H9 (cell line): ENCODE results near the gene NUP133. TPM values are rescaled to one million over a fixed set of nuclear protein-coding genes. Genes with fewer than 3 reads are reported as not detected.

Experiments
- DNase-seq: peaks from one replicate; pipeline ENCODE4 v3.0.0-alpha.2; 2017
- H2AFZ ChIP-seq: one replicate; pipeline ENCODE4 v1.6.1; 2013; ENCODE audit warnings: mild to moderate bottlenecking, low read length, control low read depth, moderate library complexity
- H2AK5ac ChIP-seq: 2 replicates; pipeline ENCODE4 v1.6.1; 2013; ENCODE audit warnings: low read length, control low read depth, mixed read lengths; ENCODE audit not compliant: insufficient read length
- H2BK120ac ChIP-seq: one replicate; pipeline ENCODE4 v1.6.1; 2013; ENCODE audit warnings: low read depth, mild to moderate bottlenecking, low read length, control low read depth, inconsistent platforms; ENCODE audit not compliant: poor library complexity, severe bottlenecking
- H2BK12ac ChIP-seq: 2 replicates; pipeline ENCODE4 v1.6.1; 2013; ENCODE audit warnings: low read length, control low read depth, mixed read lengths, low read depth; ENCODE audit not compliant: insufficient read length
- H2BK15ac ChIP-seq: 2 replicates; pipeline ENCODE4 v1.6.1; 2013; ENCODE audit warnings: low read depth, low read length, control low read depth
- H2BK20ac ChIP-seq: one replicate; pipeline ENCODE4 v1.6.1; 2013; ENCODE audit warnings: low read depth, mild to moderate bottlenecking, low read length, control low read depth, inconsistent platforms; ENCODE audit not compliant: poor library complexity, severe bottlenecking
- H2BK5ac ChIP-seq: 2 replicates; pipeline ENCODE4 v1.6.1; 2013; ENCODE audit warnings: low read length, control low read depth, mixed read lengths; ENCODE audit not compliant: insufficient read length
- H3K14ac ChIP-seq: 2 replicates; pipeline ENCODE4 v1.6.1; 2013; ENCODE audit warnings: low read length, control low read depth; ENCODE audit not compliant: insufficient read depth
- H3K18ac ChIP-seq: 2 replicates; pipeline ENCODE4 v1.6.1; 2013; ENCODE audit warnings: low read depth, mild to moderate bottlenecking, mixed read lengths, low read length, control low read depth; ENCODE audit not compliant: insufficient read length
- H3K23ac ChIP-seq: 2 replicates; pipeline ENCODE4 v1.6.1; 2013; ENCODE audit warnings: low read length, control low read depth, mixed read lengths, low read depth; ENCODE audit not compliant: insufficient read length
- H3K23me2 ChIP-seq: 2 replicates; pipeline ENCODE4 v1.6.1; 2013; ENCODE audit warnings: low read depth, mild to moderate bottlenecking, mixed read lengths, low read length, control low read depth; ENCODE audit not compliant: insufficient read length, poor library complexity, severe bottlenecking
- H3K27ac ChIP-seq: 2 replicates; pipeline ENCODE4 v1.5.1; 2013; ENCODE audit warnings: low read length, control low read depth, mixed read lengths, low read depth; ENCODE audit not compliant: insufficient read length
- H3K27me3 ChIP-seq: 2 replicates; pipeline ENCODE4 v1.6.1; 2013; ENCODE audit warnings: low read length, control low read depth, inconsistent platforms; ENCODE audit not compliant: insufficient read depth
- H3K4ac ChIP-seq: 2 replicates; pipeline ENCODE4 v1.6.1; 2013; ENCODE audit warnings: low read depth, mild to moderate bottlenecking, control low read depth, inconsistent platforms, low read length, moderate library complexity
- H3K4me1 ChIP-seq: 2 replicates; pipeline ENCODE4 v1.6.1; 2013; ENCODE audit warnings: low read length, control low read depth, inconsistent platforms; ENCODE audit not compliant: insufficient read depth
- H3K4me2 ChIP-seq: 2 replicates; pipeline ENCODE4 v1.6.1; 2013; ENCODE audit warnings: low read length, control low read depth, mixed read lengths; ENCODE audit not compliant: insufficient read length, insufficient read depth
- H3K56ac ChIP-seq: 2 replicates; pipeline ENCODE4 v1.6.1; 2013; ENCODE audit warnings: low read depth, mild to moderate bottlenecking, mixed read lengths, low read length, control low read depth; ENCODE audit not compliant: insufficient read length
- H3K79me1 ChIP-seq: 2 replicates; pipeline ENCODE4 v1.6.1; 2013; ENCODE audit warnings: low read depth, mild to moderate bottlenecking, moderate library complexity, low read length, control low read depth, inconsistent platforms; ENCODE audit not compliant: insufficient read depth, poor library complexity, severe bottlenecking
- H3K79me2 ChIP-seq: 2 replicates; pipeline ENCODE4 v1.6.1; 2013; ENCODE audit warnings: low read length, control low read depth, inconsistent platforms; ENCODE audit not compliant: insufficient read depth
- H3K9ac ChIP-seq: 2 replicates; pipeline ENCODE4 v1.6.1; 2013; ENCODE audit warnings: low read length, control low read depth, mixed read lengths; ENCODE audit not compliant: insufficient read length; ENCODE audit errors: extremely low read depth
- H3K9me3 ChIP-seq: one replicate; pipeline ENCODE4 v1.6.1; 2013; ENCODE audit warnings: low read depth, low read length, inconsistent platforms; ENCODE audit not compliant: control insufficient read depth
- H3T11ph ChIP-seq: one replicate; pipeline ENCODE4 v1.6.1; 2013; ENCODE audit warnings: mild to moderate bottlenecking, low read length, control low read depth, inconsistent platforms
- H4K20me1 ChIP-seq: one replicate; pipeline ENCODE4 v1.6.1; 2013; ENCODE audit not compliant: control insufficient read depth, insufficient read length, insufficient read depth
- H4K5ac ChIP-seq: 2 replicates; pipeline ENCODE4 v1.6.1; 2013; ENCODE audit warnings: low read depth, mild to moderate bottlenecking, mixed read lengths, low read length, control low read depth; ENCODE audit not compliant: insufficient read length
- H4K8ac ChIP-seq: replicated peaks from 2 replicates; pipeline ENCODE4 v1.6.1; 2013; ENCODE audit warnings: low read length, control low read depth, mixed read lengths, low read depth; ENCODE audit not compliant: insufficient read length
- H4K91ac ChIP-seq: 2 replicates; pipeline ENCODE4 v1.6.1; 2013; ENCODE audit warnings: low read depth, mild to moderate bottlenecking, moderate library complexity, mixed read lengths, low read length, control low read depth; ENCODE audit not compliant: insufficient read length
- H3K27ac Mint-ChIP-seq, 3 experiments: 2 replicates in 2 of 3; 3 replicates in 1 of 3; pipeline ENCODE4 v1.8.0; 2020 to 2021; ENCODE audit warnings: mixed read lengths in 3 of 3, mild to moderate bottlenecking in 1 of 3, moderate library complexity in 1 of 3
- H3K27me3 Mint-ChIP-seq: 2 replicates; pipeline ENCODE4 v1.8.0; 2021; ENCODE audit warnings: low read depth, mild to moderate bottlenecking, moderate library complexity, mixed read lengths
- H3K36me3 Mint-ChIP-seq, 3 experiments: 2 replicates in 2 of 3; 3 replicates in 1 of 3; pipeline ENCODE4 v1.8.0; 2020 to 2021; ENCODE audit warnings: low read depth in 3 of 3, mixed read lengths in 3 of 3; ENCODE audit not compliant: insufficient read depth in 1 of 3
- H3K4me1 Mint-ChIP-seq, 2 experiments: 2 replicates each; pipeline ENCODE4 v1.8.0; 2020; ENCODE audit warnings: mixed read lengths in 2 of 2
- H3K4me3 Mint-ChIP-seq, 2 experiments: 2 replicates in 1 of 2; 3 replicates in 1 of 2; pipeline ENCODE4 v1.8.0; 2020 to 2021; ENCODE audit warnings: mild to moderate bottlenecking in 2 of 2, mixed read lengths in 2 of 2, moderate library complexity in 1 of 2
- H3K9me3 Mint-ChIP-seq, 2 experiments: 2 replicates in 1 of 2; 3 replicates in 1 of 2; pipeline ENCODE4 v1.8.0; 2020; ENCODE audit warnings: mild to moderate bottlenecking in 2 of 2, mixed read lengths in 2 of 2, moderate library complexity in 1 of 2
- CTCF ChIP-seq: fragments of 200-600 bp; sonication (generic); conservative IDR thresholded peaks from 3 replicates; pipeline ENCODE4 v1.8.0; 2021; ENCODE audit warnings: antibody characterized with exemption, mild to moderate bottlenecking
- total RNA-seq: library from RNA; stranded (reverse); gene quantifications from 2 replicates; pipeline ENCODE4 v1.2.1, GENCODE V29; 2021

NUP133 gene
- total RNA-seq, 1 experiment from 2014 or later: 71.3 TPM

- no peak overlapping the region for H3T11ph ChIP-seq
- H3K23ac ChIP-seq: no peak overlapping the region
- no peak overlapping the region for H3K18ac ChIP-seq
- H4K20me1 ChIP-seq: no peaks in the 10 kb centered on the region
- H3K27ac ChIP-seq: no peak overlapping the region
- no peak overlapping the region for H3K4me2 ChIP-seq
- H3K4me3 Mint-ChIP-seq: no peak overlapping the region
- H2BK5ac ChIP-seq: no peak overlapping the region
- no peaks in the 10 kb centered on the region for H3K23me2 ChIP-seq
- H2BK20ac ChIP-seq: no peak overlapping the region
- H3K79me1 ChIP-seq: no peaks in the 10 kb centered on the region
- no peak for DNase-seq
- H3K27ac Mint-ChIP-seq: no peak overlapping the region
- no peak overlapping the region for H2AFZ ChIP-seq
- H2BK15ac ChIP-seq: no peak overlapping the region
- H3K4ac ChIP-seq: no peak overlapping the region
- H3K9me3 Mint-ChIP-seq: no peaks in the 10 kb centered on the region
- no peak overlapping the region for H4K91ac ChIP-seq
- no peaks in the 10 kb centered on the region for H3K9me3 ChIP-seq
- H3K9ac ChIP-seq: no peak overlapping the region
- no peaks in the 10 kb centered on the region for H3K27me3 Mint-ChIP-seq
- H3K27me3 ChIP-seq: no peaks in the 10 kb centered on the region
- H2BK12ac ChIP-seq: no peak overlapping the region
- TF ChIP-seq CTCF: no peak
- H4K8ac ChIP-seq: no peak overlapping the region
- no peaks in the 10 kb centered on the region for H3K79me2 ChIP-seq
- no peak overlapping the region for H4K5ac ChIP-seq
- H3K4me1 ChIP-seq: no peaks in the 10 kb centered on the region
- no peak overlapping the region for H2BK120ac ChIP-seq
- no peak overlapping the region for H3K14ac ChIP-seq
- no peak overlapping the region for H2AK5ac ChIP-seq
- H3K4me1 Mint-ChIP-seq: no peaks in the 10 kb centered on the region
- H3K36me3 Mint-ChIP-seq: peaks cover 7 to 64% (median 49%) of the 10 kb centered on the region in 3 experiments; a peak in 6 of 7 replicates
- H3K56ac ChIP-seq: no peak overlapping the region
Observed at GRCh38 chr1:229535230-229535629, 27.1 kb upstream of the NUP133 start.
